Esophagus mucosa (tissue), 1 donor: ENCODE measurements around the gene LGR6. TPM values are rescaled to one million over a fixed set of nuclear protein-coding genes. Genes with fewer than 3 reads are reported as not detected.
A peak's percentile ranks its signal among the peaks of the same experiment; 100 is the strongest.

Experiments used
- ATAC-seq: fragments of 200-7000 bp; cut with Tn5 transposase; one replicate; pipeline ENCODE4 v1.9.1; 2020
- total RNA-seq: library from RNA; stranded (reverse); gene quantifications from one replicate; pipeline ENCODE4 v1.2.4, GENCODE V29; 2023
- donor health status: DM: yes; HTN: yes; CAD: no.

Gene LGR6
- total RNA-seq, 1 donor from 2014 or later, result 2.7 TPM

- ATAC-seq, result no peak
Measured at GRCh38 chr1:202292773-202293172, 99.2 kb downstream of the LGR6 start.

- no peak for ATAC-seq
Measured at GRCh38 chr1:202293569-202293968, 100.0 kb downstream of the LGR6 start.

GRCh38 chr1:202302166-202302565 lies 108.6 kb downstream of the LGR6 start:
- ATAC-seq, result no peak

- no peak for ATAC-seq
Measured at GRCh38 chr1:202304375-202304774, 110.8 kb downstream of the LGR6 start.

GRCh38 chr1:202305168-202305567 lies 111.6 kb downstream of the LGR6 start:
- ATAC-seq, result no peak

DNA sequence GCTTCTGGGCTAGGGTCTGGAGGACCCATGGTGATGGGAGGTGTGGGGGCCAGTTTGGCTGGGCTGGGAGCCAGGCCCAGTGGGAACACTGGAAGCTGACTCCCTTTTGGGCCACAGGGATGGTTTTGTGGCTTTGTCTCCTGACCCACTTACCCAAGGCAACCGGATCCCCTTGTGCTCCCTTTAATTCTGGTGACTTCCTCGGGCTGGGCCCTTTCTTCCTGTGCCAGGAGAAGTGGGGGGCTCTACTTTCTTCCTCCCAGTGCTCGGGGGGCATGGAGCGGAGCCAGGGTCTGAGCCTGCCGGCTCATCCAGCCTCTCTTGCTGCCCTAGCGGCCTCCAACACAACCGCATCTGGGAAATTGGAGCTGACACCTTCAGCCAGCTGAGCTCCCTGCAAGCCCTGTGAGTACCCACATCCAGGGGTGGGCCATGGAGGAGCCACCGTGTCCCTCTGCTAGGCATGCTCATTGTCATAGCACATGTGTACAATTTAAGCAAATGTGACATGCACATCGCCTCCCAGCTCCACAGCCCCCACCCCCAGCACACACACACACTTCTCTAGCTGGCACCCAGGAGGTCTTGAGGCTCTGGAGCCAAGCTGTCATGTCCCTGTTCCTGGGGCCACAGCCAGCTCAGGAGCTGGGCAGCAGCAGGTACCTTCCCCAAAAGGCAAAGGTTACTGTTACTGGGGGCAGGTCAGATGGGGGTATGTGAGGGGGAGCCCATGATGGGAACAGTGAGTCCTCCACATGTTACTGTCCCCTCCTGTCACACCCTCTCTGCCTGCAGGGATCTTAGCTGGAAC lies 113.1 kb downstream of the LGR6 start:
- no peak for ATAC-seq

- no peak for ATAC-seq
Measured at GRCh38 chr1:202310071-202310725, 116.6 kb downstream of the LGR6 start.

DNA sequence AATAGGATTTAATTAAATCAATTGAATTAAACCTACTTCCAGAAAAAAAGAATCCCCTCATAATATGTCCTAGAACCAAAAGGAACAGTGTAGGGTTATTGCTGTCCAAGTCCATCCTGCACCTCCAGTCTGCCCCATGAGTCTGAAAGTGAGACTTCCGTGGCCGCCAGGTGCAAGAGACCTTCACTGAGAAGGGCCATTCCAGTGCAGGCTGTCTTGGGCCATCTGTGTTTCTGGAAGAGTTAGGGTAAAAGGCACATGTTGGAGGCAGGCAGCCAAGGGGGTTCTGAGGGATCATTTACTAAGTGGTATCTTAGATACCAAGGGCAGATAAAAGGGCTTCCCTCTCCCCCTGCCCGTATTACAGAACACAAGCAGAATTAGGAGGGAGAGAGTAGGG lies 117.1 kb downstream of the LGR6 start:
- no peak for ATAC-seq

- ATAC-seq, result no peak
Measured at GRCh38 chr1:202311875-202312635, 118.5 kb downstream of the LGR6 start.

DNA sequence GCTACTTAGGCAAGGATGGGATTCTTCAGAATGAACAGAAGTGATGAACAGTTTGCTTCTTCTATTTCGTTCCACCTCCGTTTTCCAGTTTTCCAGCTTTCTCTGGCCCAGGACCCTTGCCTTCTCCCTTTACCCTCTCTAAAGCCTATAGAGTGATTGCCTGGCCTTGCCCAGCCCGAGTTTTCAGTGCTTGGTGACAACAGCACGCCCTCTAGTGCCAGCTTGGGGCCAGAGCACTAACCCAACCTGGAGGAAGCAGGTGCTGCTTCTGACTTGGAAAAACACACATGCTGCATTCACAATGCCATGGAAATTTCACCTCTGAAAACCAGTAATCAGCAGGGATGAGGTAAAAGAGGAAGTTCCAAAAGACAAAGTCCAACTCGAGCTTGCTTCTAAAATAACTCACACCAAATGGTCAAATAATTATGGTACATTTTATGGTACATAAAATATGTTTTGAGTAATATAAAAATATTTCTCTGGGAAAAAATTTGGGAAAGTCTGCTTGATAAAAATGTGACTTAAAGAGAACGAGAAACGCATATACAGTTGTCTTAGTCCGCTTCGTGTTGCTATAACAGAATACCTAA lies 122.1 kb downstream of the LGR6 start:
- ATAC-seq, result peak; percentile 81

- ATAC-seq, result no peak
Measured at GRCh38 chr1:202316186-202316585, 122.6 kb downstream of the LGR6 start.

DNA sequence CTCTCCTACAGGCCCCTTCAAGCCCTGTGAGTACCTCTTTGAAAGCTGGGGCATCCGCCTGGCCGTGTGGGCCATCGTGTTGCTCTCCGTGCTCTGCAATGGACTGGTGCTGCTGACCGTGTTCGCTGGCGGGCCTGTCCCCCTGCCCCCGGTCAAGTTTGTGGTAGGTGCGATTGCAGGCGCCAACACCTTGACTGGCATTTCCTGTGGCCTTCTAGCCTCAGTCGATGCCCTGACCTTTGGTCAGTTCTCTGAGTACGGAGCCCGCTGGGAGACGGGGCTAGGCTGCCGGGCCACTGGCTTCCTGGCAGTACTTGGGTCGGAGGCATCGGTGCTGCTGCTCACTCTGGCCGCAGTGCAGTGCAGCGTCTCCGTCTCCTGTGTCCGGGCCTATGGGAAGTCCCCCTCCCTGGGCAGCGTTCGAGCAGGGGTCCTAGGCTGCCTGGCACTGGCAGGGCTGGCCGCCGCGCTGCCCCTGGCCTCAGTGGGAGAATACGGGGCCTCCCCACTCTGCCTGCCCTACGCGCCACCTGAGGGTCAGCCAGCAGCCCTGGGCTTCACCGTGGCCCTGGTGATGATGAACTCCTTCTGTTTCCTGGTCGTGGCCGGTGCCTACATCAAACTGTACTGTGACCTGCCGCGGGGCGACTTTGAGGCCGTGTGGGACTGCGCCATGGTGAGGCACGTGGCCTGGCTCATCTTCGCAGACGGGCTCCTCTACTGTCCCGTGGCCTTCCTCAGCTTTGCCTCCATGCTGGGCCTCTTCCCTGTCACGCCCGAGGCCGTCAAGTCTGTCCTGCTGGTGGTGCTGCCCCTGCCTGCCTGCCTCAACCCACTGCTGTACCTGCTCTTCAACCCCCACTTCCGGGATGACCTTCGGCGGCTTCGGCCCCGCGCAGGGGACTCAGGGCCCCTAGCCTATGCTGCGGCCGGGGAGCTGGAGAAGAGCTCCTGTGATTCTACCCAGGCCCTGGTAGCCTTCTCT lies 124.6 kb downstream of the LGR6 start:
- ATAC-seq, result peak; percentile 24

DNA sequence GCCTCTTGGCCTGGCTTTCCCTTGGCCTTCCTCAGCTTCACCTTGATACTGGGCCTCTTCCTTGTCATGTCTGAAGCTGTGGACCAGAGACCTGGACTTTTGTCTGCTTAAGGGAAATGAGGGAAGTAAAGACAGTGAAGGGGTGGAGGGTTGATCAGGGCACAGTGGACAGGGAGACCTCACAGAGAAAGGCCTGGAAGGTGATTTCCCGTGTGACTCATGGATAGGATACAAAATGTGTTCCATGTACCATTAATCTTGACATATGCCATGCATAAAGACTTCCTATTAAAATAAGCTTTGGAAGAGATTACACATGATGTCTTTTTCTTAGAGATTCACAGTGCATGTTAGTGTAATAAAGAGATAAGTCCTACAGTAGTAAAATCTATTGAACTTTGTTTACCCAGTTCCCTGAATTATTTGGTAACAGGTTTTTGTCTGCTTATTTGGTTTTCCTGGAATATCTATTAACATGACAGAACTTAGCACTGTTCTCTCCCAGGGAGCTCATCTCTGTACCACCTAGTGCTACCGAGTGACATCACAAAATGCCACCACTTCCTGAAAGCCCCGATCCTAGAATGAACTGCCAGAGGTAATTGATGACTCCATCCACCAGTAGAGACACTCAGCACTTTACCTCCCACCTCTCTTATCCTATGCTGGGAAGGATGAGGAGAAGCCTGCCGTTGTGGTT lies 125.9 kb downstream of the LGR6 start:
- ATAC-seq, result no peak

GRCh38 chr1:202320081-202320405 lies 126.4 kb downstream of the LGR6 start:
- no peak for ATAC-seq

DNA sequence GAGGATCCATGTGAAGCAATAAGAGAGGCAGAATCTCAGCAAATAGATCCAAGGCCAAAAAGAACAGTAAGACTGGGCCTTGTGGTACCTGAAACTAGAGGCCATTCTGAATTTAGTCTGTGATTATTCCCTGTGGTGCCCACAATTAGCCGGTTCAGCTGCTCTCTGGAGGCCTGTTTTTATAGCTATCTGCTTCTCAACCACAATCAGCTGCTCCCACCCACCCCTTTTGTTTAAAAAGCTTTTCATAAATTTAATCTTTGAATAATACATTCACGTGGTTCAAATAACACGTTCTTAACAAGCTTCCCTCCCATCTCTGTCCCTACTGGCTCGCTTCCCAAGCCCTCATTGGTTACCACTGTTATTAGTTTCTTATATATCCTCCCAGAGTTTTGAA lies 130.1 kb downstream of the LGR6 start:
- no peak for ATAC-seq

GRCh38 chr1:202324646-202325045 lies 131.0 kb downstream of the LGR6 start:
- no peak for ATAC-seq

- ATAC-seq, result no peak
Measured at GRCh38 chr1:202329891-202330290, 136.3 kb downstream of the LGR6 start.

GRCh38 chr1:202333861-202334260 lies 140.3 kb downstream of the LGR6 start:
- ATAC-seq, result no peak

- no peak for ATAC-seq
Measured at GRCh38 chr1:202343652-202344349, 150.2 kb downstream of the LGR6 start.

GRCh38 chr1:202348005-202348508 lies 154.5 kb downstream of the LGR6 start:
- ATAC-seq, result no peak
